ENCODE data around the gene FBXL7. TPM values are rescaled to one million over a fixed set of nuclear protein-coding genes. Genes with fewer than 3 reads are reported as not detected.

Gene FBXL7
- total and polyA plus RNA-seq, 2 donors (not counting 3 experiments of a cell fraction or from before 2014, with no cell fraction given): 23.5 to 32.2 TPM

GRCh38 chr5:15897656-15898055 lies 397.7 kb downstream of the FBXL7 start:
- H3K9me3 ChIP-seq (replicated peaks; ENCODE audit: control insufficient read depth, insufficient read depth, low read length): no peaks in the 10 kb centered on the region
- H2AFZ ChIP-seq (ENCODE audit: low read depth, low read length): no peak overlapping the region
- H3K9ac ChIP-seq (replicated peaks; ENCODE audit: extremely low read depth, insufficient read depth, low read length): no peak overlapping the region
- H3K36me3 ChIP-seq (ENCODE audit: control insufficient read depth in 2 of 2, extremely low read depth in 1 of 2, insufficient read depth in 2 of 2, low read length in 2 of 2): no peaks in the 10 kb centered on the region
- no peaks in the 10 kb centered on the region for H3K27me3 ChIP-seq (ENCODE audit: control insufficient read depth in 2 of 2, insufficient read depth in 2 of 2, low read length in 2 of 2)
- dilution Hi-C loops (cut with MboI; ENCODE audit: extremely low pct_ligation_motif_present, low sequenced_read_pairs) (no loop called here), intact Hi-C loops (cut with micrococcal nuclease) (no loop called here)
- no peaks in the 10 kb centered on the region for H3K9me1 ChIP-seq (replicated peaks; ENCODE audit: control insufficient read depth, extremely low read depth, insufficient read depth, low read length)
- no peak overlapping the region for H3K4me3 ChIP-seq (replicated peaks in 1 of 3; ENCODE audit: insufficient read depth in 1 of 3, low read depth in 1 of 3, low read length in 3 of 3)
- no peak for DNase-seq (ENCODE audit: low read depth, low spot score)
- H3K4me1 ChIP-seq (ENCODE audit: control insufficient read depth, extremely low read depth, insufficient read depth, low read length): peaks cover 2% of the 10 kb centered on the region
- H4K20me1 ChIP-seq (replicated peaks; ENCODE audit: control insufficient read depth, extremely low read depth, insufficient read depth, low read length): no peaks in the 10 kb centered on the region
- ChIA-PET CTCF (no interaction called here), POLR2A (no interaction called here)
- TF ChIP-seq EZH2 (IDR thresholded peaks at IDR 0.05; ENCODE audit: borderline replicate concordance, low read depth, low read length, severe bottlenecking) (no peak), POLR2AphosphoS5 (IDR thresholded peaks at IDR 0.05; ENCODE audit: insufficient read depth, low read depth, low read length) (no peak), GATA2 (IDR thresholded peaks at IDR 0.05; ENCODE audit: insufficient read depth, insufficient read length, low read depth, low read length) (no peak), JUN (IDR thresholded peaks at IDR 0.05; ENCODE audit: borderline replicate concordance, insufficient read depth, insufficient read length, low read depth) (no peak)
- no peak for FAIRE-seq
- no peaks in the 10 kb centered on the region for H3K79me2 ChIP-seq (ENCODE audit: control insufficient read depth, insufficient read depth, low read length)
- H3K4me2 ChIP-seq (ENCODE audit: insufficient read depth, low read length): no peak overlapping the region
- no TSS peak for BruUV-seq (replicated peaks)
- no peak overlapping the region for H3K27ac ChIP-seq (ENCODE audit: insufficient read depth, low read depth, low read length)

- no peaks in the 10 kb centered on the region for H3K36me3 ChIP-seq (ENCODE audit: control insufficient read depth in 2 of 2, extremely low read depth in 1 of 2, insufficient read depth in 2 of 2, low read length in 2 of 2)
- no peaks in the 10 kb centered on the region for H3K9me3 ChIP-seq (replicated peaks; ENCODE audit: control insufficient read depth, insufficient read depth, low read length)
- H3K4me3 ChIP-seq (replicated peaks in 1 of 3; ENCODE audit: insufficient read depth in 1 of 3, low read depth in 1 of 3, low read length in 3 of 3): no peak overlapping the region
- ChIA-PET POLR2A (no interaction called here), CTCF (interaction anchor here (0.8 kb wide), 1 partner anchor 40 kb away, joined by 3 read pairs; no protein-coding TSS in a partner anchor)
- dilution Hi-C loops (cut with MboI; ENCODE audit: extremely low pct_ligation_motif_present, low sequenced_read_pairs) (no loop called here), intact Hi-C loops (cut with micrococcal nuclease) (loop anchor here (1.0 kb wide), 1 partner anchor 19 kb away; no protein-coding TSS in a partner anchor)
- DNase-seq (ENCODE audit: low read depth, low spot score) (no peak), FAIRE-seq (no peak)
- no peaks in the 10 kb centered on the region for H3K79me2 ChIP-seq (ENCODE audit: control insufficient read depth, insufficient read depth, low read length)
- H3K27ac ChIP-seq (ENCODE audit: insufficient read depth, low read depth, low read length): no peak overlapping the region
- no peaks in the 10 kb centered on the region for H3K27me3 ChIP-seq (ENCODE audit: control insufficient read depth in 2 of 2, insufficient read depth in 2 of 2, low read length in 2 of 2)
- H2AFZ ChIP-seq (ENCODE audit: low read depth, low read length): no peak overlapping the region
- H3K4me2 ChIP-seq (ENCODE audit: insufficient read depth, low read length): no peak overlapping the region
- H3K9me1 ChIP-seq (replicated peaks; ENCODE audit: control insufficient read depth, extremely low read depth, insufficient read depth, low read length): no peaks in the 10 kb centered on the region
- H3K4me1 ChIP-seq (ENCODE audit: control insufficient read depth, extremely low read depth, insufficient read depth, low read length): peaks cover 2% of the 10 kb centered on the region
- TF ChIP-seq MAX (IDR thresholded peaks at IDR 0.05; ENCODE audit: insufficient read depth, insufficient read length): no peak
- no peak for TF ChIP-seq EZH2 (IDR thresholded peaks at IDR 0.05; ENCODE audit: borderline replicate concordance, low read depth, low read length, severe bottlenecking)
- TF ChIP-seq POLR2A (IDR thresholded peaks at IDR 0.05; ENCODE audit: low read depth, low read length): no peak
- TF ChIP-seq MYC (IDR thresholded peaks at IDR 0.05; ENCODE audit: low read depth, low read length): no peak
- TF ChIP-seq JUN (IDR thresholded peaks at IDR 0.05; ENCODE audit: borderline replicate concordance, insufficient read depth, insufficient read length, low read depth): no peak
- no peak for TF ChIP-seq POLR2AphosphoS5 (IDR thresholded peaks at IDR 0.05; ENCODE audit: insufficient read depth, low read depth, low read length)
- H3K9ac ChIP-seq (replicated peaks; ENCODE audit: extremely low read depth, insufficient read depth, low read length): no peak overlapping the region
- H4K20me1 ChIP-seq (replicated peaks; ENCODE audit: control insufficient read depth, extremely low read depth, insufficient read depth, low read length): no peaks in the 10 kb centered on the region
- no TSS peak for BruUV-seq (replicated peaks)
Measured at GRCh38 chr5:15898641-15899040, 398.7 kb downstream of the FBXL7 start.

All from endothelial cell of umbilical vein (primary cell).